ENCODE measurements around the gene TUBGCP4.

GRCh38 chr15:43360821-43361220 is 10.1 kb upstream of the TUBGCP4 start:
- TF ChIP-seq CTCF (IDR thresholded peaks at IDR 0.05) (no peak), POLR2A (IDR thresholded peaks at IDR 0.05; ENCODE audit: low read depth) (no peak), POLR2AphosphoS5 (IDR thresholded peaks at IDR 0.05) (no peak)
